GM18505 (cell line): ENCODE results near the gene STAG1.
"Not testable (repeated sequence)": the region's sequence is repeated elsewhere in the genome, so short reads cannot be mapped to it uniquely, and the experiment has no call there.

Experiments used
- ATAC-seq: cut with Tn5 transposase; IDR thresholded peaks from one replicate; pipeline ENCODE4 v1.9.1; 2021; ENCODE audit not compliant: unreplicated experiment
- POLR2A ChIP-seq: IDR thresholded peaks from 4 replicates; pipeline ENCODE4 v1.6.1; 2011; ENCODE audit warnings: borderline replicate concordance; ENCODE audit not compliant: insufficient read depth, insufficient read length; ENCODE audit errors: extremely low read depth

The STAG1 gene

GRCh38 chr3:136350132-136350531, 402.0 kb downstream of the STAG1 start:
- TF ChIP-seq POLR2A = no peak

GRCh38 chr3:136346486-136346885, 405.7 kb downstream of the STAG1 start:
- no peak for TF ChIP-seq POLR2A
- ATAC-seq = no peak

More at GRCh38 chr3:136350132-136350531, 402.0 kb downstream of the STAG1 start:
- ATAC-seq = no peak

GRCh38 chr3:136343873-136344555, 408.2 kb downstream of the STAG1 start:
- no peak for TF ChIP-seq POLR2A
- no peak for ATAC-seq

GRCh38 chr3:136343446-136343845, 408.7 kb downstream of the STAG1 start:
- ATAC-seq = no peak
- TF ChIP-seq POLR2A = no peak

- ATAC-seq = no peak
- TF ChIP-seq POLR2A = no peak
These were observed 415.7 kb downstream of the STAG1 start for GRCh38 chr3:136336329-136337100.

GRCh38 chr3:136334726-136335125, 417.5 kb downstream of the STAG1 start:
- not testable (repeated sequence) for ATAC-seq

- ATAC-seq = no peak
- TF ChIP-seq POLR2A = no peak
These were observed 418.0 kb downstream of the STAG1 start for GRCh38 chr3:136334209-136334608.

GRCh38 chr3:136332776-136333175, 419.4 kb downstream of the STAG1 start:
- no peak for TF ChIP-seq POLR2A
- no peak for ATAC-seq

GRCh38 chr3:136332302-136332701, 419.9 kb downstream of the STAG1 start:
- TF ChIP-seq POLR2A = no peak
- no peak for ATAC-seq

GRCh38 chr3:136330900-136331299, 421.3 kb downstream of the STAG1 start:
- TF ChIP-seq POLR2A = no peak
- no peak for ATAC-seq

- no peak for ATAC-seq
- no peak for TF ChIP-seq POLR2A
These were observed 422.6 kb downstream of the STAG1 start for GRCh38 chr3:136329593-136329992.

- ATAC-seq = no peak
- no peak for TF ChIP-seq POLR2A
These were observed 424.5 kb downstream of the STAG1 start for GRCh38 chr3:136327671-136328070.

GRCh38 chr3:136326316-136326715, 425.9 kb downstream of the STAG1 start:
- TF ChIP-seq POLR2A = no peak
- ATAC-seq = no peak

GRCh38 chr3:136311968-136312367, 440.2 kb downstream of the STAG1 start:
- ATAC-seq = no peak
- TF ChIP-seq POLR2A = no peak
